Measurements from ENCODE around the gene CDKN2A. TPM values are rescaled to one million over a fixed set of nuclear protein-coding genes. Genes with fewer than 3 reads are reported as not detected.

CDKN2A gene
- total RNA-seq, 2 experiments from 2014 or later: 16.9 to 34.1 TPM

DNA sequence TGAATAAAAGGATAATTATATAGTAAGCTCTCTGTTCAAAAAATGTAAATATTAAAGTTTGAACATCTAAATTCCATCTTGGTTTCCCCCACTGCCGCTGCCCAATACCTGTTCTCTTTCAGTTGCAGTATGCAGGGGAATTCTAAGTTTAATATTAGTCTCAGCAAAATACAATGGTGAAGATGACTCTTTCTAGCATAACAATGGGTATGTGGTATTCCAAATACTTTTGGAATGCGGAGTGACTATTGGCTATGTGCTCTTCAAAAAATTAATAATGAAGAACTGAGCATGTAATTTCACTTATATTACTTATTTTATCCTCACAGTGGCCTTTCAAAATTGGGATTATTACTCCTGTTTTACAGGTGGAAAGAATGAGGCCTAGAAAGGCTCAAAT, 3.8 kb upstream of the CDKN2A start:
- Mint-ChIP-seq H3K4me3 (no peak overlapping the region), H3K27ac (no peak overlapping the region), H3K36me3 (peaks cover 4% of the 10 kb centered on the region), H3K4me1 (peaks cover 17% of the 10 kb centered on the region), H3K27me3 (peaks cover 46% of the 10 kb centered on the region), H3K9me3 (ENCODE audit: low read depth) (no peaks in the 10 kb centered on the region)
- ATAC-seq: no peak
- DNase-seq: no peak
- CTCF ChIA-PET: interaction anchor here (1.4 to 5.8 kb wide), 2 partner anchors 10 to 184 kb away, joined by 5 to 62 read pairs; partner anchors contain the start of gene CDKN2B

DNA sequence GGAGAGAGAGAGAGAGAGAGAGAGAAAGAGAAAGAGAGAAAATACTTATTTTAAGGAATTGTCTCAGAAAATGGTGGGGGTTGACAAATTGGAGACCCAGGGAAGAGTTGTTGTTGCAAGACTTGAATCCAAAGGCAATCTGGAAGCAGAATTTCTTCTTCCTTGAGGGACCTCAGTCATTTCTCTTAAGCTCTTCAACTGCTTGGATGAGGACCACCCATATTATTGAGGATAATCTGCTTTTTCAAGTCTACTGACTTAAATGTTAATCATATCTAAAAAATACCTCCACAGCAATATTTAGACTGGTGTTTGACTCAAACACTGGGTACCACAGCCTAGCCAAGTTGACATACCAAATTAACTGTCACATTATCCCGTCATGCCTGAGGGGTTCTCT, 3.3 kb upstream of the CDKN2A start:
- no peak for DNase-seq
- H3K4me3 Mint-ChIP-seq: no peak overlapping the region
- CTCF ChIA-PET: interaction anchor here (1.4 to 5.8 kb wide), 2 partner anchors 11 to 184 kb away, joined by 5 to 62 read pairs; partner anchors contain the start of gene CDKN2B

DNA sequence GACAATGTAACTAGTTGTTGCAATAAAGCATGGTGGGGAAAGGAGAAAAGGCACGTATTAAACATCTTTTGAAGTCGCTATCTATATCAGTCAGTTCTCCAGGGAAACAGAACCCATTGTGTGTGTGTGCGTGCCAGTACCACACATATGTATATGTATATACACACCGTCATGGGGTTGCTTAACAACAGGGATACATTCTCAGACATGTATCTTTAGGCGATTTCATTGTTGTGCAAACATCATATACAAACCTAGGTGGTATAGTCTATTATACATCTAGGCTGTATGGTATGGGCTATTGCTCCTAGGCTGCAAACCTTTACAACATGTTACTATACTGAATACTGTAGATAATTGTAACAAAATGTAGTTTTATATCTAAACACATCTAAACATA, 2.7 kb upstream of the CDKN2A start:
- peaks cover 18% of the 10 kb centered on the region for H3K4me1 Mint-ChIP-seq
- DNase-seq (no peak), ATAC-seq (no peak)
- CTCF ChIA-PET: interaction anchor here (1.4 to 5.8 kb wide), 2 partner anchors 11 to 183 kb away, joined by 5 to 62 read pairs; partner anchors contain the start of gene CDKN2B
- H3K27ac Mint-ChIP-seq: no peak overlapping the region
- no peaks in the 10 kb centered on the region for H3K9me3 Mint-ChIP-seq (ENCODE audit: low read depth)
- H3K36me3 Mint-ChIP-seq: peaks cover 4% of the 10 kb centered on the region
- H3K4me3 Mint-ChIP-seq: peak overlapping the region; percentile 95
- H3K27me3 Mint-ChIP-seq: peaks cover 34% of the 10 kb centered on the region

More for the DNA sequence above, 3.3 kb upstream of the CDKN2A start:
- Mint-ChIP-seq H3K27ac (no peak overlapping the region), H3K4me1 (peaks cover 18% of the 10 kb centered on the region), H3K9me3 (ENCODE audit: low read depth) (no peaks in the 10 kb centered on the region), H3K27me3 (peaks cover 41% of the 10 kb centered on the region), H3K36me3 (peaks cover 4% of the 10 kb centered on the region)
- no peak for ATAC-seq

DNA sequence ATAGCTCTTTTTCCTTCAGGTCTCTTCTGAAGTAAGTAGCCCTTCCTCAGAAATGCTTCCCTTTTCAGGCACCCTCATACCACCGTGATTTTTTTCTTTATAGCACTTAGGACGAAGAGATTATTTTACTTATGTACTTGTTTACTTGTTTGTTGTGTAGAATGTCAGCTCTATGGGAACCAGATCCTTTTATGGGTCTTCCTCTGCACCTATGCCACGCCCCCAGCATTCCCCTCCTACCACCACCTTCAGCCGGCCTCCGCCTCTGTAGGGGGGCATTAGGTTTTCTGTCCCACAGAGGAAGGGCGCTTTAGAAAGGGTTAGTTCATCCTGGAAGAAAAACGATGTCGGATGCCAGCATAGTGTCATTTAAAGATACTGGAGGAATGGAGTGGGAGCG, 2.2 kb upstream of the CDKN2A start:
- CTCF ChIA-PET: interaction anchor here (2.6 to 5.8 kb wide), 2 partner anchors 12 to 183 kb away, joined by 10 to 62 read pairs; partner anchors contain the start of gene CDKN2B
- H3K27ac Mint-ChIP-seq: no peak overlapping the region
- no peaks in the 10 kb centered on the region for H3K9me3 Mint-ChIP-seq (ENCODE audit: low read depth)
- peaks cover 32% of the 10 kb centered on the region for H3K27me3 Mint-ChIP-seq
- peaks cover 4% of the 10 kb centered on the region for H3K36me3 Mint-ChIP-seq
- peaks cover 20% of the 10 kb centered on the region for H3K4me1 Mint-ChIP-seq
- ATAC-seq (no peak), DNase-seq (no peak)
- H3K4me3 Mint-ChIP-seq: peak overlapping the region; percentile 95

DNA sequence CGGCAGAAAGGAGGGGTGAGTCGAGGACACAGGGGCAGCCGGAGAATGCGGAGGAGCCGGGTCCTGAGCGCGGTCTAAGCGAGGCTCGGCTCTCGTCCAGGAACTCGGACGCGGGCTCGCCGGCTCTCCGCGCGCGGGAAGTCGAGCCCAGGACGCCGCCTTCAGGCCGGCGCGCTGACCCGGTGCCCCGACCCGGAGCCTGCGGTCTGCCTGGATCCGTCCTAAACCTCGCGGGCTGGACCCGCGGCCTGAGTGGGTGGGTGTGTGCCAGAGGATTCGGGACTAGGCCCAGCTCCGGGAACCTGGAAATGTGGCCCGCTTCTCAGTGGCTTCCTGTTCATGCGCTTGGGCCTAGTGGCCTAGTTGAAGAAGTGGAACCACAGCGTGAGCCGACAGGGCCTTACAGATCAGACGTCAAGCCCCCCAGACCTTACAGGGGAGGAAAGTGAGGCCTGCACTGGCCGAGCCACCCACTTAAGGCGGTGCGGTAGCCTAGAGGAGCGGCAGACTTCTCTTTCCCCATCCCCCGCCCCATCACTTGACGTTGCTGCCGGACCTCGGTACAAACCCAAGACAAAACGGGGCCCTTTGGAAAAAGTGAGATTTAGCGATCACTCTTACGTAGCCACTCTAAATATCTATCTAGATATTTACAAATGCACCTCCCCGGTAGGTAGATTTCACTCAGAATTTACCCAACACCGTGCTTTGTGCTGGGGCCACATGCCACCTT, 1.6 kb upstream of the CDKN2A start:
- DNase-seq: no peak
- Mint-ChIP-seq H3K4me1 (peaks cover 23% of the 10 kb centered on the region), H3K36me3 (peaks cover 4% of the 10 kb centered on the region), H3K27ac (peak overlapping the region; percentile 98), H3K4me3 (peak overlapping the region; percentile 95), H3K9me3 (ENCODE audit: low read depth) (no peaks in the 10 kb centered on the region), H3K27me3 (peaks cover 27% of the 10 kb centered on the region)
- ATAC-seq: peak; percentile 16
- CTCF ChIA-PET: interaction anchor here (0.7 to 5.8 kb wide), 7 partner anchors 12 to 249 kb away, joined by 3 to 62 read pairs (median 3); partner anchors contain the start of gene CDKN2B

DNA sequence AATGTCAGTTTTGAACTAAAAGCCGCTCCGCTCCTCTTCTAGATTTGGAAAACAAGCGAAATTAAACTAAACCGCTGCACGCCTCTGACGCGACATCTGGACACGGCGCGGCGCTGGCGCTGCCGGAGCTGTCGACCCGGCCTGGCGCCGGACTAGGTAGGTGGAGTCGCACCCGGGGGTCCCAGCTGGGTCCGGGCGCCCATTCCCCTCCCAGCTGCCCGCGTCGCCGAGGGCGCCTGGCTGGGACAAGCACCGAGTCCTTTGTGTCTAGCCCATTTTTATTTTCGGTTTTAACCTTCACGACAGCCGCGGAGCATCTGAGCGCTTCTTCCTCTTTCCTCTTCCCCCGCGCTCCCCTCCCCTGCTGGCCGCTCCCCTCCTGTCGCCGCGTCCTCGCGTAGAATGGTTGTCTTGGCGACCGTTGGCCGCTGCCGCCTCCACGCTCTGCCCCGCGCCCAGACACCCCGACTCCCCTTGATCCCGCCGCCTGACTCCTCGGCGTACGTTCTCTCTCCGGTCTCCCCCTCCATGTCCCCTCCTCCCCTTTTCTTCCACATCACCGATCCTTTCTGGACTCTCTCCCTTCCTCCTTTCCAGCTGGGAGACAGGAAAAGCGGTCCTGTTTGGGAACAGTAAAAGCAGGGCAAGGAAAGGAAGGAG, 944 bp upstream of the CDKN2A start:
- Mint-ChIP-seq H3K4me3 (peak overlapping the region; percentile 95), H3K27ac (peak overlapping the region; percentile 98), H3K4me1 (peaks cover 25% of the 10 kb centered on the region), H3K36me3 (peaks cover 10% of the 10 kb centered on the region), H3K9me3 (ENCODE audit: low read depth) (no peaks in the 10 kb centered on the region), H3K27me3 (peaks cover 26% of the 10 kb centered on the region)
- CTCF ChIA-PET: interaction anchor here (0.7 to 5.8 kb wide), 13 partner anchors 9 to 249 kb away, joined by 3 to 62 read pairs (median 3); partner anchors contain the start of gene CDKN2B
- peak; percentile 83 for ATAC-seq
- peak; percentile 92 for DNase-seq

DNA sequence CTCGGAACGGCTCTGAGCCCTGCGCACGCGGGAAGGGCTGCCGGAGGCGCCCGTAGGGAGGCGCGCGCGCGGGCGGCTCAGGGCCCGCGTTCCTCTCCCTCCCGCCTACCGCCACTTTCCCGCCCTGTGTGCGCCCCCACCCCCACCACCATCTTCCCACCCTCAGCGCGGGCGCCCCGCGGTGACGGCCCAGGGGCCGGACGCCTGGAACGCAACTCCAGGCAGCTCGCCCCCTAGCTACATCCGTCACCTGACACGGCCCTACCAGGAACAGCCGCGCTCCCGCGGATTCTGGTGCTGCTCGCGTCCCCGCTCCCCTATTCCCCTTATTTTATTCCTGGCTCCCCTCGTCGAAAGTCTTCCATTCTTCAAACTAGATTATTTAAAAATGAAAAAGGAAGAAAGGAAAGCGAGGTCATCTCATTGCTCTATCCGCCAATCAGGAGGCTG, 389 bp upstream of the CDKN2A start, which contains the start of gene CDKN2B-AS1:
Gene CDKN2B-AS1, plus strand, starts transcription at position 236 of the 450 bp plus-strand sequence.
- peak; percentile 62 for ATAC-seq
- Mint-ChIP-seq H3K4me1 (peaks cover 29% of the 10 kb centered on the region), H3K27me3 (peaks cover 26% of the 10 kb centered on the region), H3K36me3 (peaks cover 16% of the 10 kb centered on the region), H3K4me3 (peak within 1 kb of the TSS; percentile 95), H3K27ac (peak within 1 kb of the TSS; percentile 98), H3K9me3 (ENCODE audit: low read depth) (no peaks in the 10 kb centered on the region)
- peak; percentile 74 for DNase-seq
- CTCF ChIA-PET: interaction anchor here (0.6 to 5.8 kb wide), 13 partner anchors 8 to 250 kb away, joined by 3 to 62 read pairs (median 3); partner anchors contain the start of gene CDKN2B

DNA sequence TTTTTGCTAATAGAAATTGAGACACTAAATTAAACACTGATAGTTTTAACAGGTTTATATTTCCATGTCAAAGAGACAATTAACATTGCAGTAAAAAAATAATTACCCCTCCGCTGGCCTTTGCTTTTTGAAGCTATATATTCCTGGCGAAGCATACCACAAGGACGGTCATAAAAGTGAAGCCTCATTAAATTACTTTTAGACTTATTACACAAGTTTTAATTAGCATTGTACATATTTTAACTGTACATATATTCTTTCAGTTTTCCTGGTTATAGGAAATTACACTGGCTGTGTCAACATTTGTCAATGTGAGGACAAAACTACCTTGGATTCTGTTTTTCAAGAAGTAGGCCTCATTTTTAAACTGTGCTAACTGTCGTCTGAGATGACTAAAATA, 1.2 kb downstream of the CDKN2A start:
- H3K27me3 Mint-ChIP-seq: peaks cover 36% of the 10 kb centered on the region
- CTCF ChIA-PET: interaction anchor here (0.8 to 5.8 kb wide), 4 partner anchors 14 to 91 kb away, joined by 3 to 62 read pairs (median 4); partner anchors contain the start of gene CDKN2B
- H3K36me3 Mint-ChIP-seq: peaks cover 26% of the 10 kb centered on the region
- peaks cover 35% of the 10 kb centered on the region for H3K4me1 Mint-ChIP-seq
- DNase-seq (no peak), ATAC-seq (no peak)
- H3K27ac Mint-ChIP-seq: peak overlapping the region; percentile 40
- no peaks in the 10 kb centered on the region for H3K9me3 Mint-ChIP-seq (ENCODE audit: low read depth)
- H3K4me3 Mint-ChIP-seq: peak overlapping the region; percentile 95

DNA sequence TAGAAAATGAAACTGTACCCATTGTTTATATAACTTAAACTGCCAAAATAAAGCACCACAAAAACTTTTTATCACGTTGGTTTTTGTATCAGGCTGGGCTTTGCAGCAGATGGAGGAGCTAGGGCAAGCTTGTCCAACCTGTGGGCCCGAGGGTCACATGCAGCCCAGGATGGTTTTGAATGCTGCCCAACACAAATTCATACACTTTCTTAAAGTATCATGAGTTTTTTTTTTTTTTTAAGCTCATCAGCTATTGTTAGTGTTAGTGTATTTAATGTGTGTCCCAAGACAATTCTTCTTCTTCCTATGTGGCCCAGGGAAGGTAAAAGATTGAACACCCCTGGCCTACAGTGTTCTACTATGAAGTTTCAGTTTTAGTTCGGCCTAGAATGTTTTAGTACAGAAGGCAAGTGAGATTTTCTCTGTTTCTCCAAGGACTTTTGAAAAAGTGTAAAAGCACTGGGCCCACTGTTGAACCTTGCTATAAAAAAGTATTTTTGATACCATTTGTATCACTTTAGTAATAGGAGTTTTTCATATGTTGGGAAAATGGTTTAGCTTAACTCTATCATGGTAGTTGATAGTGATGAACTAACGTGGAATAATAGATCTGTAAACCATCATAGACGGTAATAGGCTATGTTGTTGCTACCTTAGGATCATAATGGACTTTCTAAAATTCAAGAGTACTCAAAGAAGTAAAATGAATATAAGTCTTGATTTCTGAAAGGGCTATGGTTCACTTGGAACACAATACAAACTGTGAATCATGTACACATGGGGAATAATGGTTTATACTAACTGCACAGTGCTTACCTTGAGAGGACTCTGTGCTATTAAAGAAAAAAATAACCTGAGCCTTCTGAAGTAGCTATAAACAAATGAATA, 2.9 kb downstream of the CDKN2A start:
- Mint-ChIP-seq H3K27me3 (peaks cover 37% of the 10 kb centered on the region), H3K36me3 (peaks cover 29% of the 10 kb centered on the region), H3K4me3 (no peak overlapping the region), H3K4me1 (peaks cover 37% of the 10 kb centered on the region), H3K9me3 (ENCODE audit: low read depth) (no peaks in the 10 kb centered on the region), H3K27ac (no peak overlapping the region)
- DNase-seq (no peak), ATAC-seq (no peak)
- CTCF ChIA-PET: interaction anchor here (1.1 to 2.8 kb wide), 3 partner anchors 17 to 178 kb away, joined by 4 to 13 read pairs (median 6); partner anchors contain the start of gene CDKN2B

DNA sequence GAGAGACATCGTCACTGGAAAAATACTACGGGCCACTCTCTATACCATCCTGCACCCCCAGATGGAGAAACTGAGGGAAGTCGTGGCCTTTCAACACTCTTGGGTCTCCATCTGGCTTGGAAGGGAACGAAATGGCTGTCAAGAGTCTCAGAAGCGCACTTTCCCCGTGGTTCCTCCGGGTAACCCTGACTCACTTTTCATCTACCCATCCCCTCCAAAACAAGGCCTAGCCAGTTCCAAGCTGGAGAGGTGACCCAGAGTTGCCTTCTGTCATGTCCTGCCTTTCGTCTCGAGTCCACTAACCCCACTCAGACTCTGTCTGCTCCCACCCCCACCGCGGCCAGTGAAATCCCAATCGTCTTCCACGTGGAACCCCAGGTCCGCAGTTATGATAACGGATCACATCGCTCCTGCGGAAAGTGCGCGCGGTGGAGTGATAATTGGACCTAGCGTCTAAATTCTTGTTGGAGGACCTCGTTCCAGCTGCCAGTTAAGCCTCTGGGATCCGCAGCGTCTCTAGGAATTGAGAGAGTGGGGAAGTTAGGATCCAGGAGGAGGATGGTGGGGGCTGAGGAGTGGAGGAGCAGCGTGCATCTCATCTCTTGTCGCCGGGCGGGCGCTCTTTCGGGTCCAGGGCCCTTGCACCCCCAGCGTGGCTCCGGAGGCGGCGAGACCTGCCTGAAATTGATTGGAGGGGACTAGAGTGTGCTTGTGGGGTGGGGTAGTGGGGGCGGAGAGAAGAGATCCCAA, 4.6 kb downstream of the CDKN2A start:
- ATAC-seq: no peak
- H3K4me1 Mint-ChIP-seq: peaks cover 33% of the 10 kb centered on the region
- no peak overlapping the region for H3K4me3 Mint-ChIP-seq
- CTCF ChIA-PET: interaction anchor here (1.2 to 2.8 kb wide), 3 partner anchors 19 to 176 kb away, joined by 3 to 13 read pairs (median 4); partner anchors contain the start of gene CDKN2B
- peaks cover 26% of the 10 kb centered on the region for H3K36me3 Mint-ChIP-seq
- H3K27me3 Mint-ChIP-seq: peaks cover 45% of the 10 kb centered on the region
- no peaks in the 10 kb centered on the region for H3K9me3 Mint-ChIP-seq (ENCODE audit: low read depth)
- no peak for DNase-seq
- H3K27ac Mint-ChIP-seq: no peak overlapping the region

DNA sequence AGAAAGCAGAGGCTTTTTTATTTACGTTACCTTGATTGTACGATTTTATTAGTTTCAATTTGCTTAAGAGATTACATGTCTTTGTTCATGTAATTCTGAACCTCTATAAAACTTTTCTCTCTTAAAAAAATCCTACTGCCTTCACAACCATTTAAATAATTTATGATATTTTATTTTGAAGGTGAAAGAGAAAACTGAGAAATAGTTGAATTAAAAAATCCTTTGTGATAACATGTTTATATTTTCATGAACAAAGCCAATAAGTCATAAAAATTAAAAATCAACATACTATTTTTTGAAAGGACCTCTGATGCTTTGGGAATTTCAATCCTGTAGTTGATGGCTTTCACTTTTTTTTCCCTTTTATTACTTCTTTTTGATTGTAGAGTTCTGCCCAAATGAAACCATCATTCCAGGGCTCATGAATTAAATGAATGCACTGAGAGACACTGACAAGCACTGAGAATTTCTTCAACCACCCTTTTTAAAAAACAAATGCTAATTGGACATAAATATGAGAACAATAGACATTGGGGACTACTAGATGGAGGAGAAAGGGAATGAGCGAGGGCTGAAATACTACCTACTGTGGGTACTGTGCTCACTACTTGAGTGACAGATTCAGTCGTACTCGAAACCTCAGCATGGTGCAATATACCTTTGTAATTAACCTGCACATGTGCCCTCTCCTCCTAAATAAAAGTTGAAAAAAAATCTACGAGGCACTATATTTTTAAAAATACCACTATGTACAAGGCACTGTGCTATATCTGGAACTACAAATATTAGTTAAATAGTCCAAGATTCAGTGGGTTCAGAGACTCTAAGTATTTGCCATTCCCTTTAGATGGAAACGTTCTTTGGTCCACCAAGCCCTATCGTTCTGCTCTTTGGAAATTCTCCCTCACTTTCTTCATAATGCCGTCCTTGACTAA, 5.9 kb downstream of the CDKN2A start:
- CTCF ChIA-PET: interaction anchor here (2.8 kb wide), 1 partner anchor 20 kb away, joined by 13 read pairs; the partner anchor contains the start of gene CDKN2B
- Mint-ChIP-seq H3K36me3 (peaks cover 26% of the 10 kb centered on the region), H3K27me3 (peaks cover 57% of the 10 kb centered on the region), H3K4me3 (no peak overlapping the region), H3K4me1 (peaks cover 27% of the 10 kb centered on the region), H3K27ac (no peak overlapping the region), H3K9me3 (ENCODE audit: low read depth) (no peaks in the 10 kb centered on the region)
- ATAC-seq (no peak), DNase-seq (no peak)
